Left ventricle myocardium inferior (tissue), 1 donor: ENCODE measurements around the gene DLL4. TPM values are rescaled to one million over a fixed set of nuclear protein-coding genes. Genes with fewer than 3 reads are reported as not detected.

Source experiments
- DNase-seq: peaks from one replicate; pipeline ENCODE4 v3.0.0-alpha.2; 2020
- H3K27ac ChIP-seq: fragments of 200-600 bp; replicated peaks from 2 replicates; pipeline ENCODE4 v1.8.0; 2021
- H3K27me3 ChIP-seq: fragments of 200-600 bp; 2 replicates; pipeline ENCODE4 v1.8.0; 2021; ENCODE audit warnings: low read depth
- H3K36me3 ChIP-seq: fragments of 200-600 bp; 2 replicates; pipeline ENCODE4 v1.8.0; 2021
- H3K4me1 ChIP-seq: fragments of 200-600 bp; 2 replicates; pipeline ENCODE4 v1.8.0; 2021
- H3K4me3 ChIP-seq: fragments of 200-600 bp; 2 replicates; pipeline ENCODE4 v1.8.0; 2021; ENCODE audit warnings: mild to moderate bottlenecking, moderate library complexity
- H3K9me3 ChIP-seq: fragments of 200-600 bp; replicated peaks from 2 replicates; pipeline ENCODE4 v1.8.0; 2021
- CTCF ChIP-seq: fragments of 200-600 bp; IDR thresholded peaks from 2 replicates; pipeline ENCODE4 v1.8.0; 2021; ENCODE audit warnings: antibody characterized with exemption, mild to moderate bottlenecking, borderline replicate concordance
- intact Hi-C: fragments of 100-400 bp; cut with micrococcal nuclease; formaldehyde crosslinking; loops from one replicate; pipeline ENCODE4 v1.11.0; 2022
- total RNA-seq: library from RNA; stranded (reverse); fragmentation: NEBNext Ultra II Directional; extraction: Animal tissue kit (Norgen Biotek cat#: 25700); gene quantifications from one replicate; pipeline ENCODE4 v1.2.1, GENCODE V29; 2021
- donor health status: DM: no; HTN: yes; CAD: no; lungs with severe emphysema.

The DLL4 gene
- total RNA-seq, 1 donor from 2014 or later = 11.1 TPM

- intact Hi-C loops = no loop called here
Measured at GRCh38 chr15:40937762-40938535, 8.8 kb downstream of the DLL4 start.

GRCh38 chr15:40938536-40938870, 9.4 kb downstream of the DLL4 start:
- no peak for TF ChIP-seq CTCF
- no peaks in the 10 kb centered on the region for H3K9me3 ChIP-seq
- no peaks in the 10 kb centered on the region for H3K27me3 ChIP-seq
- DNase-seq = no peak
- H3K4me3 ChIP-seq = peak overlapping the region; percentile 77
- peaks cover 93% of the 10 kb centered on the region for H3K4me1 ChIP-seq
- H3K36me3 ChIP-seq = peaks cover 22% of the 10 kb centered on the region
- peak overlapping the region; percentile 92 for H3K27ac ChIP-seq
- intact Hi-C loops = no loop called here

More at GRCh38 chr15:40937762-40938535, 8.8 kb downstream of the DLL4 start:
- Histone ChIP-seq H3K27me3 (no peaks in the 10 kb centered on the region), H3K36me3 (peaks cover 25% of the 10 kb centered on the region), H3K27ac (peak overlapping the region; percentile 92), H3K4me3 (peak overlapping the region; percentile 77), H3K4me1 (peaks cover 96% of the 10 kb centered on the region), H3K9me3 (no peaks in the 10 kb centered on the region)
- DNase-seq = no peak
- TF ChIP-seq CTCF = peak; percentile 45

- no peak for TF ChIP-seq CTCF
- Histone ChIP-seq H3K4me1 (peaks cover 75% of the 10 kb centered on the region), H3K36me3 (peaks cover 11% of the 10 kb centered on the region), H3K9me3 (no peaks in the 10 kb centered on the region), H3K27me3 (no peaks in the 10 kb centered on the region), H3K4me3 (peak overlapping the region; percentile 77), H3K27ac (peak overlapping the region; percentile 92)
- DNase-seq = peak; percentile 49
- intact Hi-C loops = loop anchor here (5.0 kb wide), 1 partner anchor 33 kb away; no protein-coding TSS in a partner anchor
Measured at GRCh38 chr15:40940296-40940801, 11.2 kb downstream of the DLL4 start.

GRCh38 chr15:40941068-40941527, 12.0 kb downstream of the DLL4 start:
- intact Hi-C loops = loop anchor here (5.0 kb wide), 1 partner anchor 34 kb away; no protein-coding TSS in a partner anchor
- peaks cover 67% of the 10 kb centered on the region for H3K4me1 ChIP-seq
- no peak for DNase-seq
- no peaks in the 10 kb centered on the region for H3K9me3 ChIP-seq
- H3K27ac ChIP-seq = peak overlapping the region; percentile 92
- no peak for TF ChIP-seq CTCF
- peak overlapping the region; percentile 77 for H3K4me3 ChIP-seq
- H3K27me3 ChIP-seq = no peaks in the 10 kb centered on the region
- peaks cover 8% of the 10 kb centered on the region for H3K36me3 ChIP-seq

GRCh38 chr15:40941528-40942336, 12.6 kb downstream of the DLL4 start:
- peak; percentile 79 for TF ChIP-seq CTCF
- Histone ChIP-seq H3K36me3 (peaks cover 4% of the 10 kb centered on the region), H3K4me3 (peak overlapping the region; percentile 77), H3K9me3 (no peaks in the 10 kb centered on the region), H3K27me3 (no peaks in the 10 kb centered on the region), H3K4me1 (peaks cover 61% of the 10 kb centered on the region), H3K27ac (peak overlapping the region; percentile 92)
- intact Hi-C loops = loop anchor here (5.0 kb wide), 1 partner anchor 34 kb away; no protein-coding TSS in a partner anchor
- peak; percentile 81 for DNase-seq
